ENCODE data around the gene ELAC2. TPM values are rescaled to one million over a fixed set of nuclear protein-coding genes. Genes with fewer than 3 reads are reported as not detected.

The ELAC2 gene
- total and polyA plus RNA-seq, 2 of the 4 experiments (the other 2 are of a cell fraction): 75.2 to 80.7 TPM

DNA sequence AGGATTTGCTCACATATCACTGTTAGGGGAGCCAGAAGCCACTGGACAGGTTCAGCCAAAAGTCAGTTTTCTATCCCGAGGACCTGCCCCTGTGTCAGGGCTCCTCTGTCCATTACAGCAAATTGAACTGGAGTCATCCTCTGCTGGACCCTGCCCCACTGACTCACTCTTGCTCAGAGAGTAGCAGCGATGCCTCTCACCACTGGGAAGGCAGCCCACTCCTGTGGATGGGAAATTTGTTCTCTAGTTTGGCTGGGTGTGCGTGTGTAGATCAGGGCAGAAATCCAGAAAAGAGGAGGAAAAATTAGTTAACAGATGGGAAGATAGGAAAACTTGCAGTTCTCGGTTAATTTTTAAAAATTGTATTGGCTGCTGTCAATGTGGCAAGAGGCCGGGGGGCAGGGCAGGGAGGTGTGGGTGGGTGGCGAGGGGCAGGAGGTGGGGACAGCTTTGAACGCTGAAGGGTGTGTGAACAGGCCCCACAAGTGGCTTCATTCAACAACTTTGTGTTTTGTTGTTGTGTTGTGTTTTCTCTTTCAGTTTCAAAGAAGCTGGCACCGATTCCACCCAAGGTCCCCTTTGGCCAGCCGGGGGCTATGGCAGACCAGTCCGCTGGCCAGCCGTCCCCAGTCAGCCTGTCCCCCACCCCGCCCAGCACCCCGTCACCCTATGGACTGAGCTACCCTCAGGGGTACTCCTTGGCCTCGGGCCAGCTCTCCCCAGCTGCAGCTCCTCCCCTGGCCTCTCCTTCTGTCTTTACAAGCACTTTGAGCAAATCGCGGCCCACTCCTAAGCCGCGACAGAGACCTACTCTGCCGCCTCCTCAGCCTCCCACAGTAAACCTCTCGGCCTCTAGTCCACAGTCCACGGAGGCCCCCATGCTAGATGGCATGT is 33.6 kb downstream of the ELAC2 start (continued):
- no peak for TF ChIP-seq RAD21 (IDR thresholded peaks at IDR 0.05; ENCODE audit: low read length)
- TF ChIP-seq FOS (IDR thresholded peaks at IDR 0.05; ENCODE audit: low read depth, low read length): peak; percentile 39; the same call in 1 of the 2 replicates

DNA sequence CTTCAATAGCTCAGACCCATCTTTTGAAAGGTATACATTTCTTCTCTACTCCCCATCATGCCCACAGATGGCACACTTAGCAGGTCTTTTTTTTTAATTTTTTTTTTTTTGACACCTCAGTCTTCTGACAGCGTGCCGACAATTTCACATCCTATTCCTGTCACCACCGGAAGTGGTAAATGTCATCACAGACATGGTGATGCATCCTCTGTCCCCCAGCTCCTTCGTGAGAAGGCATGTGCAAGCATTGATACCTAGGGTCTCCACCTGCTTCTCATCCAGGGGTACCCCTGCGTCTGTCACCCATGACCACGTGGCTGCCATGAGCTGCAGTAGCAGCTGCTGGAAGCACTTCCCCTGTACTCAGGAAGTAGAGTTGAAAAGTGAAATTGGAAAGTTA is 35.6 kb downstream of the ELAC2 start:
- no peak overlapping the region for H2BK5ac ChIP-seq (ENCODE audit: low read depth, low read length, poor library complexity, severe bottlenecking)
- H2AK9ac ChIP-seq (replicated peaks; ENCODE audit: low read depth, low read length, poor library complexity): no peak overlapping the region
- ATAC-seq (ENCODE audit: low read depth) (no peak), DNase-seq (no peak)
- no peak overlapping the region for H2BK120ac ChIP-seq (ENCODE audit: low read depth, low read length)
- H3K4me2 ChIP-seq (ENCODE audit: low read depth, low read length): no peak overlapping the region
- no peak overlapping the region for H3K18ac ChIP-seq (ENCODE audit: low read depth, low read length)
- ChIA-PET CTCF (no interaction called here), POLR2A (ENCODE audit: unreplicated experiment) (no interaction called here)
- no peak overlapping the region for H3K56ac ChIP-seq (ENCODE audit: extremely low read depth, insufficient read depth, low read length)
- H3K9me1 ChIP-seq (ENCODE audit: insufficient read depth, low read length): no peaks in the 10 kb centered on the region; the same call in 1 of the 2 replicates
- no peak overlapping the region for H4K5ac ChIP-seq (ENCODE audit: low read depth, low read length)
- H2BK20ac ChIP-seq (ENCODE audit: low read depth, low read length): no peak overlapping the region
- intact Hi-C loops (cut with micrococcal nuclease): loop anchor here (10.0 kb wide), 1 partner anchor 197 kb away; the partner anchor contains the start of gene ARHGAP44
- no peak overlapping the region for H4K8ac ChIP-seq (ENCODE audit: low read depth in 2 of 2, low read length in 2 of 2)
- no peak overlapping the region for H3K14ac ChIP-seq (replicated peaks; ENCODE audit: low read depth, low read length)
- TF ChIP-seq, protein P1, sequence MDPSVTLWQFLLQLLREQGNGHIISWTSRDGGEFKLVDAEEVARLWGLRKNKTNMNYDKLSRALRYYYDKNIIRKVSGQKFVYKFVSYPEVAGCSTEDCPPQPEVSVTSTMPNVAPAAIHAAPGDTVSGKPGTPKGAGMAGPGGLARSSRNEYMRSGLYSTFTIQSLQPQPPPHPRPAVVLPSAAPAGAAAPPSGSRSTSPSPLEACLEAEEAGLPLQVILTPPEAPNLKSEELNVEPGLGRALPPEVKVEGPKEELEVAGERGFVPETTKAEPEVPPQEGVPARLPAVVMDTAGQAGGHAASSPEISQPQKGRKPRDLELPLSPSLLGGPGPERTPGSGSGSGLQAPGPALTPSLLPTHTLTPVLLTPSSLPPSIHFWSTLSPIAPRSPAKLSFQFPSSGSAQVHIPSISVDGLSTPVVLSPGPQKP (IDR thresholded peaks at IDR 0.05; ENCODE audit: borderline replicate concordance, low read depth, low read length): no peak
- H3K23ac ChIP-seq (ENCODE audit: low read depth, low read length): no peak overlapping the region
- no peak overlapping the region for H4K91ac ChIP-seq (ENCODE audit: insufficient read depth, low read depth, low read length)
- H4K20me1 ChIP-seq (ENCODE audit: insufficient read depth, low read length): no peaks in the 10 kb centered on the region
- dilution Hi-C loops (cut with HindIII; ENCODE audit: low sequenced_read_pairs, unreplicated experiment): no loop called here
- no peaks in the 10 kb centered on the region for H3K9me3 ChIP-seq (ENCODE audit: control insufficient read depth, insufficient read depth, low read length)
- no peak overlapping the region for H3K4ac ChIP-seq (ENCODE audit: low read depth, low read length)
- H2BK15ac ChIP-seq (ENCODE audit: low read depth, low read length): no peak overlapping the region
- H3K79me1 ChIP-seq (ENCODE audit: low read depth in 1 of 2, low read length in 2 of 2): no peaks in the 10 kb centered on the region
- no peaks in the 10 kb centered on the region for H3K27me3 ChIP-seq (ENCODE audit: control insufficient read depth, insufficient read depth, low read length)
- no peak overlapping the region for H2AFZ ChIP-seq (replicated peaks; ENCODE audit: low read length, poor library complexity)
- no peak overlapping the region for H3K27ac ChIP-seq (ENCODE audit: insufficient read depth, low read length)
- no peak overlapping the region for H3K4me3 ChIP-seq (ENCODE audit: insufficient read depth, low read depth, low read length)
- H3K36me3 ChIP-seq (ENCODE audit: control insufficient read depth, insufficient read depth, low read length): no peaks in the 10 kb centered on the region
- in situ Hi-C loops (cut with MboI; ENCODE audit: low sequenced_read_pairs): no loop called here
- no CpG with 5 or more reads among the region's 6 CpGs for WGBS, 2 experiments (ENCODE audit: extremely low coverage in 2 of 2, insufficient read length in 1 of 2)
- H2AK5ac ChIP-seq (ENCODE audit: low read depth, low read length): no peak overlapping the region
- no TSS peak for BruUV-seq (replicated peaks)
- no peak overlapping the region for H3K9ac ChIP-seq (ENCODE audit: low read depth, low read length)
- peaks cover 4% of the 10 kb centered on the region; the same call in 1 of the 2 replicates for H3K4me1 ChIP-seq (ENCODE audit: control insufficient read depth, insufficient read depth, low read length)
